ENCODE results near the gene NPR1. TPM values are rescaled to one million over a fixed set of nuclear protein-coding genes. Genes with fewer than 3 reads are reported as not detected.
"Not testable (repeated sequence)": the region's sequence is repeated elsewhere in the genome, so short reads cannot be mapped to it uniquely, and the experiment has no call there.

NPR1 gene
- total RNA-seq, 1 donor from 2014 or later, result 3.1 TPM

GRCh38 chr1:153679337-153680119, 1.0 kb downstream of the NPR1 start:
- DNase-seq (ENCODE audit: low spot score), result no peak

GRCh38 chr1:153680120-153680403, 1.6 kb downstream of the NPR1 start:
- DNase-seq (ENCODE audit: low spot score), result no peak

DNA sequence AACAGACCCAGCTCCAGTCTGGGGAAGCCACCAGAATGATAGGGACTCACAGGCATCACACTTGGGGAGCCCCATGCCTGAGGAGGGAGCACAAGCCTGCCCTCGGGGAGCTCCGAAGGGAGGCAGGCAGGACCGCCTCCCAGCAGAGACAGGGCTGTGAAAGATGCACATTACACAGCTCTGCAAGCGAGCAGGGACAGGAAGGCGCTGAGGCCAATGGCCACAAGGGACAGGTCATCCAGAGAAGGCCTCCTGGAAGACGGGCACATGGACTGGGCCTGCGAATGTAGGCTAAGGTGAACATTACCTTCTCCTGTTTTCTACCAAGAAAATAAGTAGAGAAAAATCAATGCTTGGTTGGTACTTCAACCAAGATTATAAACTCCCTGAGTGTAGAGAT, 4.2 kb downstream of the NPR1 start:
- DNase-seq (ENCODE audit: low spot score), result no peak

- DNase-seq (ENCODE audit: low spot score), result peak; percentile 34
These were observed 5.4 kb downstream of the NPR1 start for GRCh38 chr1:153683854-153684253.

- DNase-seq (ENCODE audit: low spot score), result no peak
These were observed 6.4 kb downstream of the NPR1 start for GRCh38 chr1:153684892-153685291.

DNA sequence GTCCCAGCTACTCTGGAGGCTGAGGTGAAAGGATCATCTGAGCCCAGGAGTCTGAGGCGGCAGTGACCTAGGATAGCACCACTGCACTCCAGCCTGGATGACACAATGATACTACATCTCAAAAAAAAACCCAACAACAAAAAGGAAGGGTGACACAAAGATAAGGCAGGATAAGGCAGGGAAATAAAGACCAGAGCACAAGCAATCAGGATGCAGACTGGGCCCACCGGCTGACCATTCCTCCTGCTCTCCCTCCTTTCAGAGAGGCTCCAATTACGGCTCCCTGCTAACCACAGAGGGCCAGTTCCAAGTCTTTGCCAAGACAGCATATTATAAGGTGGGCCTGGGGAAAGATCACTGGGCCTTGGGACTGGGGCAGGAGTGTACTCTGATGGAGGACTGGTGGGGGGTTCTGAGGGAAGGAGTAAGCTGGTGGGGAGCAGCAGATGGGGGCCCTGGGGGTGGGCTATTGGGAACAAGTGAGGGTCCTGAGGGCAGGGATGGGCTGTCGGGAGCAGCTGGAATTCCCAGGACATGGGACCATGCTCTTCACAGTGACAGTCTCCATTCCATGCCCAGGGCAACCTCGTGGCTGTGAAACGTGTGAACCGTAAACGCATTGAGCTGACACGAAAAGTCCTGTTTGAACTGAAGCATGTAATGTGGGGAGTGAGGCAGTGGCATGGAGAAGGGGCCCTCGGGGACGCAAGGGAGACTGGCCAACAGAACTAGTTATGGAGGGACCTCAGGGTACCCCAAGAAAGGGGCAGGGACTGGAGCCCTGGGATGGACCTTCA, 7.3 kb downstream of the NPR1 start:
- DNase-seq (ENCODE audit: low spot score), result no peak

- no peak for DNase-seq (ENCODE audit: low spot score)
These were observed 9.0 kb downstream of the NPR1 start for GRCh38 chr1:153687346-153688125.

- DNase-seq (ENCODE audit: low spot score), result no peak
These were observed 9.8 kb downstream of the NPR1 start for GRCh38 chr1:153688276-153688675.

DNA sequence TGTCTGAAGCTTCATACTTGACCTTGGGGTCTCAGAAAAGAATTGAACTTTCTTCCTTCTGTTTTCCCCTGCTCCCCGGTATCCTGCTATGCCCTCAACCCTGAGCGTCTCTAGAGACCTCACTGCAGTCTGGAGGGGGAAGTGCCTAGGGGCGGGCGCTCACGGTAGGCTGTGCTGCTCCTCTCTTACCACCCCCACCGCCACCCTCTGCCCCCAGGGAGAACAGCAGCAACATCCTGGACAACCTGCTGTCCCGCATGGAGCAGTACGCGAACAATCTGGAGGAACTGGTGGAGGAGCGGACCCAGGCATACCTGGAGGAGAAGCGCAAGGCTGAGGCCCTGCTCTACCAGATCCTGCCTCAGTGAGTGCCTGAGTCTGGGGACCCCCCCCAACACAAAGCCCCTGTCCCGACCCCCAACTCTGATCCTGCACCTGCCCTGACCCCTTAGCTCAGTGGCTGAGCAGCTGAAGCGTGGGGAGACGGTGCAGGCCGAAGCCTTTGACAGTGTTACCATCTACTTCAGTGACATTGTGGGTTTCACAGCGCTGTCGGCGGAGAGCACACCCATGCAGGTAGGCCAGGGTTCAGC, 10.3 kb downstream of the NPR1 start:
- no peak for DNase-seq (ENCODE audit: low spot score)

DNA sequence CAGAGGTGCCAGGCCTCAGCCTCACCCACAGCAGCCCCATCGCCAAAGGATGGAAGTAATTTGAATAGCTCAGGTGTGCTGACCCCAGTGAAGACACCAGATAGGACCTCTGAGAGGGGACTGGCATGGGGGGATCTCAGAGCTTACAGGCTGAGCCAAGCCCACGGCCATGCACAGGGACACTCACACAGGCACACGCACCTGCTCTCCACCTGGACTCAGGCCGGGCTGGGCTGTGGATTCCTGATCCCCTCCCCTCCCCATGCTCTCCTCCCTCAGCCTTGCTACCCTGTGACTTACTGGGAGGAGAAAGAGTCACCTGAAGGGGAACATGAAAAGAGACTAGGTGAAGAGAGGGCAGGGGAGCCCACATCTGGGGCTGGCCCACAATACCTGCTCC, 15.0 kb downstream of the NPR1 start:
- DNase-seq (ENCODE audit: low spot score), result no peak

- no peak for DNase-seq (ENCODE audit: low spot score)
These were observed 18.3 kb downstream of the NPR1 start for GRCh38 chr1:153696741-153697140.

DNA sequence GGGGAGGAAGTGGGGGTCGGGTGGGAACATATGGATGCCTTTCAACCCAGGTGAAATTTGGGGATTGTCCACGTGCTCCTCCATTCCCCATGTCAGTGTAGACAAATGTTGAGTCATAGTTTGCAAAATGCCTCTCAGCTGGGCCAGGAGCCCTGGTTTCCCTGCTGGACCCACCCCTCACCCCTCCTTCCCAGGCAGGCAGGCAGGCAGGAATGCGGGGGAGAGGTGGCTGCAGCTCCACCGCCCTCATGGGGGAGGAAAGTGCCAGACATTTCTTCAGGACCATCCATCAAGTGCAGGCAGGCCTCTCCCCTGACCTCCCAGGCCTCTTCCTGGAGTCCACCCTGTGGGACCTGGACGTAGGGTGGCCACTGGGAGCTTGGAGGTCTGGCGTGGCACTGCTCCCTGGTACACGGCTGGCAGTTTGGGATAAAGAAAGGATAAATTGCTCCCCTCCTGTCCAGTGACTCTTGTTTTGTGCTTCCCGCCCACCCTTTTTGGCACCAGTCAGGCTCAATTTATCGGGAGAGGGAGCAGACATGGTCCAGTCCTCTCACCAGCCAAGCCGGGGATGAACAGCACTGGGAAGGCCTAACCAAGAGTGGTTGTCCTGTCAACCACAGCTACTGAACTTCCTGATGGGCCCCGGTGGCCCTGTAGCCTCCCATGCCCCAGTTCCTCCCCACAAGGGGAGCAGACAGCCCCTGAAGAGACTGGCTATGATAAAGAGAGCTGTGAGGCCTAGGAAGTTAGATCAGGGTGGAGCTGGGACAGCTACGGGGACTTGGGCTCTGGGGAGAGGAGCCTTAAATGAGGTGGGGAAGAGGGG, 18.9 kb downstream of the NPR1 start:
- peak; percentile 66 for DNase-seq (ENCODE audit: low spot score)

- DNase-seq (ENCODE audit: low spot score), result peak; percentile 90
These were observed 19.8 kb downstream of the NPR1 start for GRCh38 chr1:153698020-153698922.

- no peak for DNase-seq (ENCODE audit: low spot score)
These were observed 20.6 kb downstream of the NPR1 start for GRCh38 chr1:153698923-153699714.

- no peak for DNase-seq (ENCODE audit: low spot score)
These were observed 21.3 kb downstream of the NPR1 start for GRCh38 chr1:153699768-153700167.

DNA sequence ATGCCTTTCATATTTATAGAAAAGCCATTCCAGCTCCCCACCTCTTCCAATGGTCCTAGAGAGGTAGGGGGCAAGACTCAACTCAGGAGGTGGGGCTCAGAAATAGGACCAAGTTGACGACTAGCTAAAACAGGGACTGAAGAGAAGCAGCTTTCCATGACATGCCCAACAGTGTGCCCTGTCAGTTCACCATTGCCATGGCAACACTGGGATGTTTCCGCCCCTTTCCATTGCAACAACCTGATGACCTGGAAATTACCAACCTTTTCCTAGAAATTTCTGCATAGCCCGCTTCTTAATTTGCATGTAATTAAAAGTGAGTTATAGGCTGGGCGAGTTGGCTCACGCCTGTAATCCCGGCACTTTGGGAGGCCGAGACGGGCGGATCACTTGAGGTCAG, 27.0 kb downstream of the NPR1 start:
- no peak for DNase-seq (ENCODE audit: low spot score)

DNA sequence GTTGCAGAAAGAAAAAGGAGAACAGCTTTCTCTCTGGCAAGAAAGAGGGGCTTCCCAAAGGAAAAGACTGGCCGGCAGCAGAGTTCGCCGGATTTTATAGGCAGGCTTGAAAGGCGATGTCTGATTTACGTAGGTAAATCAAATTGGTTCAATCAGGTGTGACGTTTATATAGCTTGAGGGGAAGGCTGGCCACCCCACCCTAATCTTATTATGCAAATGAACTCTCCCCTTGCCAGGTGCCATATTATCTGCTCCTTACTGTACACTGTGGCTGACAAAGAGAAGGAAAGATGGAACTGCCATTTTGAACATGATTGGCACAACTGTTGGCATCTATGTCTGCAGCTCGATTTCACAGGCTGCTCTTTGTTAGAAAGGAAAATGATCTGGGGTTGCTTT, 32.5 kb downstream of the NPR1 start:
- DNase-seq (ENCODE audit: low spot score), result no peak

DNA sequence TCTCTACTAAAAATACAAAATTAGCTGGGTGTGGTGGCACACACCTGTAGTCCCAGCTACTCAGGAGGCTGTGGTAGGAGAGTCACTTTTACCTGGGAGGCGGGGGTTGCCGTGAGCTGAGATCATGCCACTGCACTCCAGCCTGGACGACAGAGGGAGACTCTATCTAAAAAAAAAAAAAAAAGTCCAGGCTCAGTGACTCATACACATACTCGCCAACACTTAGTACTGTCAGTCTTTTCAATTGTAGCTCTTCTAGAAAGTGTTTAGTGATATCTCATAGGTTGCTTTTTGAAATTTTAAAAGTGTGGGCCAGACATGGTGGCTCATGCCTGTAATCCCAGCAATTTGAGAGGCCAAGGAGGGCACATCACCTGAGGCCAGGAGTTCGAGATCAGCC, 37.7 kb downstream of the NPR1 start:
- not testable (repeated sequence) for DNase-seq (ENCODE audit: low spot score)

GRCh38 chr1:153717330-153717729, 38.8 kb downstream of the NPR1 start:
- DNase-seq (ENCODE audit: low spot score), result no peak
